WTC11 (cell line): ENCODE results near the gene OBSCN.

ENCODE experiments used
- USF2 ChIP-seq: sonication (generic); formaldehyde crosslinking; IDR thresholded peaks from 2 replicates; pipeline ENCODE4 v1.8.1; 2023; ENCODE audit warnings: mild to moderate bottlenecking, missing genetic modification reagents, moderate library complexity
- ZNF317 ChIP-seq: sonication (generic); formaldehyde crosslinking; IDR thresholded peaks from 2 replicates; pipeline ENCODE4 v1.8.1; 2023; ENCODE audit warnings: low read depth, mild to moderate bottlenecking, moderate library complexity, missing genetic modification reagents, borderline replicate concordance
- ZNF423 ChIP-seq: fragments of 250-450 bp; sonication (Bioruptor Pico); IDR thresholded peaks from 2 replicates; pipeline ENCODE4 v2.1.2; 2022; ENCODE audit warnings: mild to moderate bottlenecking, moderate library complexity
- TF ChIP-seq, protein P1 (sequence below): fragments of 200-600 bp; IDR thresholded peaks from 2 replicates; pipeline ENCODE4 v1.8.0; 2022; ENCODE audit warnings: antibody characterized with exemption

GRCh38 chr1:228240411-228241240, 32.8 kb downstream of the OBSCN start:
- TF ChIP-seq ZNF423 (CRISPR knock-in tag) = no peak
- TF ChIP-seq, protein P1, sequence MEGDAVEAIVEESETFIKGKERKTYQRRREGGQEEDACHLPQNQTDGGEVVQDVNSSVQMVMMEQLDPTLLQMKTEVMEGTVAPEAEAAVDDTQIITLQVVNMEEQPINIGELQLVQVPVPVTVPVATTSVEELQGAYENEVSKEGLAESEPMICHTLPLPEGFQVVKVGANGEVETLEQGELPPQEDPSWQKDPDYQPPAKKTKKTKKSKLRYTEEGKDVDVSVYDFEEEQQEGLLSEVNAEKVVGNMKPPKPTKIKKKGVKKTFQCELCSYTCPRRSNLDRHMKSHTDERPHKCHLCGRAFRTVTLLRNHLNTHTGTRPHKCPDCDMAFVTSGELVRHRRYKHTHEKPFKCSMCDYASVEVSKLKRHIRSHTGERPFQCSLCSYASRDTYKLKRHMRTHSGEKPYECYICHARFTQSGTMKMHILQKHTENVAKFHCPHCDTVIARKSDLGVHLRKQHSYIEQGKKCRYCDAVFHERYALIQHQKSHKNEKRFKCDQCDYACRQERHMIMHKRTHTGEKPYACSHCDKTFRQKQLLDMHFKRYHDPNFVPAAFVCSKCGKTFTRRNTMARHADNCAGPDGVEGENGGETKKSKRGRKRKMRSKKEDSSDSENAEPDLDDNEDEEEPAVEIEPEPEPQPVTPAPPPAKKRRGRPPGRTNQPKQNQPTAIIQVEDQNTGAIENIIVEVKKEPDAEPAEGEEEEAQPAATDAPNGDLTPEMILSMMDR = no peak
- TF ChIP-seq USF2 (CRISPR knock-in tag) = no peak
- no peak for TF ChIP-seq ZNF317 (CRISPR knock-in tag)
